WTC11 (cell line): ENCODE measurements around the gene PRKAA2. TPM values are rescaled to one million over a fixed set of nuclear protein-coding genes. Genes with fewer than 3 reads are reported as not detected.

Experiments
- ATAC-seq: fragments of 200-7000 bp; cut with Tn5 transposase; 2 replicates; pipeline ENCODE4 v1.10.0; 2021; ENCODE audit warnings: mild to moderate bottlenecking, moderate library complexity
- CTCF ChIA-PET: fragments of 300-600 bp; sonication (Branson Sonifier 250); formaldehyde crosslinking; loops from one replicate; lab custom pipeline; 2021; ENCODE audit warnings: antibody characterized with exemption; lab: Charles Lee
- POLR2A ChIA-PET: fragments of 350-600 bp; sonication (Branson Sonifier 250); formaldehyde crosslinking; loops from one replicate; lab custom pipeline; 2021; ENCODE audit warnings: antibody characterized with exemption; lab: Charles Lee
- DNase-seq: peaks from one replicate; pipeline ENCODE4 v3.0.0; 2021; ENCODE audit warnings: low spot score
- H3K27ac Mint-ChIP-seq: 2 replicates; pipeline ENCODE4 v1.8.0; 2021; ENCODE audit warnings: mixed read lengths
- H3K27me3 Mint-ChIP-seq: 2 replicates; pipeline ENCODE4 v1.8.0; 2021; ENCODE audit warnings: low read depth, mild to moderate bottlenecking, moderate library complexity, mixed read lengths
- H3K36me3 Mint-ChIP-seq: 2 replicates; pipeline ENCODE4 v1.8.0; 2021; ENCODE audit warnings: mixed read lengths
- H3K4me1 Mint-ChIP-seq: 2 replicates; pipeline ENCODE4 v1.8.0; 2022; ENCODE audit warnings: mixed read lengths
- H3K4me3 Mint-ChIP-seq: 2 replicates; pipeline ENCODE4 v1.8.0; 2021; ENCODE audit warnings: mild to moderate bottlenecking, moderate library complexity, mixed read lengths
- H3K9me3 Mint-ChIP-seq: 2 replicates; pipeline ENCODE4 v1.8.0; 2021; ENCODE audit warnings: mixed read lengths
- ATF2 ChIP-seq: sonication (generic); formaldehyde crosslinking; IDR thresholded peaks from 2 replicates; pipeline ENCODE4 v1.8.1; 2022; ENCODE audit warnings: low read depth, missing genetic modification reagents, borderline replicate concordance
- ATF3 ChIP-seq: sonication (generic); formaldehyde crosslinking; conservative IDR thresholded peaks from 2 replicates; pipeline ENCODE4 v1.8.1; 2022; ENCODE audit warnings: mild to moderate bottlenecking, missing genetic modification reagents
- CTCF ChIP-seq: fragments of 200-600 bp; IDR thresholded peaks from 2 replicates; pipeline ENCODE4 v1.8.0; 2022; ENCODE audit warnings: antibody characterized with exemption
- EMX1 ChIP-seq: fragments of 250-450 bp; sonication (Bioruptor Pico); IDR thresholded peaks from 2 replicates; pipeline ENCODE4 v1.8.0; 2021; ENCODE audit warnings: mild to moderate bottlenecking
- ERG ChIP-seq: fragments of 250-450 bp; sonication (Bioruptor Pico); IDR thresholded peaks from 2 replicates; pipeline ENCODE4 v1.8.0; 2021; ENCODE audit warnings: mild to moderate bottlenecking
- FOXJ3 ChIP-seq: sonication (generic); formaldehyde crosslinking; IDR thresholded peaks from 2 replicates; pipeline ENCODE4 v1.9.0; 2021; ENCODE audit warnings: missing genetic modification reagents, mild to moderate bottlenecking, borderline replicate concordance
- FOXK1 ChIP-seq: sonication (generic); formaldehyde crosslinking; IDR thresholded peaks from 2 replicates; pipeline ENCODE4 v1.8.0; 2022; ENCODE audit warnings: mild to moderate bottlenecking, moderate library complexity, missing genetic modification reagents
- GTF2I ChIP-seq: fragments of 250-450 bp; sonication (Bioruptor Pico); conservative IDR thresholded peaks from 2 replicates; pipeline ENCODE4 v1.4.0; 2021; ENCODE audit warnings: mild to moderate bottlenecking
- KAT7 ChIP-seq: sonication (generic); formaldehyde crosslinking; IDR thresholded peaks from 2 replicates; pipeline ENCODE4 v1.8.1; 2023; ENCODE audit warnings: missing genetic modification reagents, mild to moderate bottlenecking, borderline replicate concordance
- MYBL2 ChIP-seq: sonication (generic); formaldehyde crosslinking; IDR thresholded peaks from 2 replicates; pipeline ENCODE4 v1.8.1; 2023; ENCODE audit warnings: mild to moderate bottlenecking, moderate library complexity, missing genetic modification reagents
- NFE2L1 ChIP-seq: sonication (generic); formaldehyde crosslinking; IDR thresholded peaks from 2 replicates; pipeline ENCODE4 v1.8.1; 2023; ENCODE audit warnings: missing genetic modification reagents
- NFYB ChIP-seq: sonication (generic); formaldehyde crosslinking; conservative IDR thresholded peaks from 2 replicates; pipeline ENCODE4 v1.8.0; 2022; ENCODE audit warnings: low read depth, missing genetic modification reagents
- NR2C2 ChIP-seq: sonication (generic); formaldehyde crosslinking; IDR thresholded peaks from 2 replicates; pipeline ENCODE4 v1.8.0; 2022; ENCODE audit warnings: mild to moderate bottlenecking, missing genetic modification reagents
- PRDM15 ChIP-seq: sonication (generic); formaldehyde crosslinking; IDR thresholded peaks from 2 replicates; pipeline ENCODE4 v1.8.0; 2022; ENCODE audit warnings: missing genetic modification reagents
- TEAD4 ChIP-seq: sonication (generic); formaldehyde crosslinking; IDR thresholded peaks from 2 replicates; pipeline ENCODE4 v1.8.0; 2022; ENCODE audit warnings: mild to moderate bottlenecking, missing genetic modification reagents
- USF2 ChIP-seq: sonication (generic); formaldehyde crosslinking; IDR thresholded peaks from 2 replicates; pipeline ENCODE4 v1.8.1; 2023; ENCODE audit warnings: mild to moderate bottlenecking, missing genetic modification reagents, moderate library complexity
- ZNF396 ChIP-seq: fragments of 250-450 bp; sonication (Bioruptor Pico); IDR thresholded peaks from 2 replicates; pipeline ENCODE4 v1.8.0; 2021; ENCODE audit warnings: mild to moderate bottlenecking, moderate library complexity, borderline replicate concordance
- ZNF425 ChIP-seq: fragments of 250-450 bp; sonication (Bioruptor Pico); conservative IDR thresholded peaks from 2 replicates; pipeline ENCODE4 v1.9.0; 2021; ENCODE audit warnings: mild to moderate bottlenecking
- total RNA-seq: library from RNA; stranded (reverse); gene quantifications from 3 replicates; pipeline ENCODE4 v1.2.3, GENCODE V29; 2021

Gene PRKAA2
- total RNA-seq, 1 experiment from 2014 or later = 4.8 TPM

- no peak overlapping the region for H3K4me3 Mint-ChIP-seq
- H3K36me3 Mint-ChIP-seq = no peaks in the 10 kb centered on the region
- TF ChIP-seq ZNF425 (CRISPR knock-in tag) (no peak), TEAD4 (CRISPR knock-in tag) (no peak), MYBL2 (CRISPR knock-in tag) (no peak), ATF2 (no peak), NFYB (CRISPR knock-in tag) (no peak), ZNF396 (CRISPR knock-in tag) (no peak), GTF2I (CRISPR knock-in tag) (no peak)
- H3K9me3 Mint-ChIP-seq = no peaks in the 10 kb centered on the region
- H3K27me3 Mint-ChIP-seq = no peaks in the 10 kb centered on the region
- ATAC-seq = no peak
- no peak overlapping the region for H3K27ac Mint-ChIP-seq
- ChIA-PET POLR2A (interaction anchor here (0.6 kb wide), 1 partner anchor 87 kb away, joined by 3 read pairs; no protein-coding TSS in a partner anchor), CTCF (no interaction called here)
- H3K4me1 Mint-ChIP-seq = 0 out of 2 replicates have a peak, but pooled peaks cover 2% of the 10 kb centered on the region
- no peak for DNase-seq
These were observed 68.0 kb downstream of the PRKAA2 start for GRCh38 chr1:56713112-56713511.

- POLR2A ChIA-PET = no interaction called here
- DNase-seq (no peak), ATAC-seq (no peak)
- Mint-ChIP-seq H3K36me3 (no peaks in the 10 kb centered on the region), H3K4me1 (no peaks in the 10 kb centered on the region), H3K9me3 (no peaks in the 10 kb centered on the region), H3K27ac (no peak overlapping the region), H3K27me3 (no peaks in the 10 kb centered on the region), H3K4me3 (no peak overlapping the region)
- no peak for TF ChIP-seq PRDM15
- no peak for TF ChIP-seq NR2C2 (CRISPR knock-in tag)
- TF ChIP-seq KAT7 = no peak
- TF ChIP-seq USF2 (CRISPR knock-in tag) = no peak
- TF ChIP-seq CTCF = no peak
- CTCF ChIA-PET = no interaction called here
These were observed 70.0 kb downstream of the PRKAA2 start for GRCh38 chr1:56715156-56715555.

GRCh38 chr1:56719171-56719570, 74.1 kb downstream of the PRKAA2 start:
- no peaks in the 10 kb centered on the region for H3K4me1 Mint-ChIP-seq
- no peaks in the 10 kb centered on the region for H3K9me3 Mint-ChIP-seq
- H3K4me3 Mint-ChIP-seq = no peak overlapping the region
- no peak overlapping the region for H3K27ac Mint-ChIP-seq
- DNase-seq (no peak), ATAC-seq (no peak)
- H3K27me3 Mint-ChIP-seq = no peaks in the 10 kb centered on the region
- H3K36me3 Mint-ChIP-seq = no peaks in the 10 kb centered on the region
- ChIA-PET POLR2A (no interaction called here), CTCF (no interaction called here)
- TF ChIP-seq EMX1 = no peak
- TF ChIP-seq FOXK1 = no peak
- no peak for TF ChIP-seq ATF3
- TF ChIP-seq CTCF = no peak
- TF ChIP-seq NFE2L1 (CRISPR knock-in tag) = no peak
- no peak for TF ChIP-seq ERG (CRISPR knock-in tag)
- TF ChIP-seq FOXJ3 (CRISPR knock-in tag) = no peak
